ENCODE measurements around the gene TTC39B.

Gene TTC39B

DNA sequence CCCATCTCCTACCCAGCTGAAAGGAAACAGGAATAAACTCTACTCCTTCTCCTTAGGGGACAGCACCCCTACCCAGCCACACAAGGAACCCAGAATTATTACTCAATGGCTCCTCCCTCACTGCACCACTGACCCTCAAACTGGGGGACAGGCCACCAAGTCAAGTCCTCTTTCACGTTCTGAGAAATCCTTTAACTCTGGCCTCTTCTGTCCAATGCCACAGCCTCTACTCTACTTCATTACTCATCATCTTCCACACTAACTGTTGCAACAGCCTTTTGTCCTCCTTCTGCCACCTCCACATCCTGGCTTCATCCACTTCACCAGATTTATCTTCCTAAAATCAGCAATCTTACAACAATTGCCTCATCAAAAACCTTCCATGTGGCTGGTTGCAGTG lies 6.8 kb downstream of the TTC39B start:
- TF ChIP-seq, protein P1, sequence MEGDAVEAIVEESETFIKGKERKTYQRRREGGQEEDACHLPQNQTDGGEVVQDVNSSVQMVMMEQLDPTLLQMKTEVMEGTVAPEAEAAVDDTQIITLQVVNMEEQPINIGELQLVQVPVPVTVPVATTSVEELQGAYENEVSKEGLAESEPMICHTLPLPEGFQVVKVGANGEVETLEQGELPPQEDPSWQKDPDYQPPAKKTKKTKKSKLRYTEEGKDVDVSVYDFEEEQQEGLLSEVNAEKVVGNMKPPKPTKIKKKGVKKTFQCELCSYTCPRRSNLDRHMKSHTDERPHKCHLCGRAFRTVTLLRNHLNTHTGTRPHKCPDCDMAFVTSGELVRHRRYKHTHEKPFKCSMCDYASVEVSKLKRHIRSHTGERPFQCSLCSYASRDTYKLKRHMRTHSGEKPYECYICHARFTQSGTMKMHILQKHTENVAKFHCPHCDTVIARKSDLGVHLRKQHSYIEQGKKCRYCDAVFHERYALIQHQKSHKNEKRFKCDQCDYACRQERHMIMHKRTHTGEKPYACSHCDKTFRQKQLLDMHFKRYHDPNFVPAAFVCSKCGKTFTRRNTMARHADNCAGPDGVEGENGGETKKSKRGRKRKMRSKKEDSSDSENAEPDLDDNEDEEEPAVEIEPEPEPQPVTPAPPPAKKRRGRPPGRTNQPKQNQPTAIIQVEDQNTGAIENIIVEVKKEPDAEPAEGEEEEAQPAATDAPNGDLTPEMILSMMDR (IDR thresholded peaks at IDR 0.05; ENCODE audit: low read depth, low read length) = no peak

GRCh38 chr9:15299374-15299939 lies 7.6 kb downstream of the TTC39B start:
- no peak overlapping the region for H3K4me3 ChIP-seq (ENCODE audit: low read depth, low read length)
- TF ChIP-seq, protein P1 (IDR thresholded peaks at IDR 0.05; ENCODE audit: low read depth, low read length) = no peak

More for the DNA sequence above, 6.8 kb downstream of the TTC39B start:
- no peak overlapping the region for H3K4me3 ChIP-seq (ENCODE audit: low read depth, low read length)

- TF ChIP-seq, protein P1 (IDR thresholded peaks at IDR 0.05; ENCODE audit: low read depth, low read length) = no peak
- no peak overlapping the region for H3K4me3 ChIP-seq (ENCODE audit: low read depth, low read length)
Measured at GRCh38 chr9:15298362-15298761, 8.7 kb downstream of the TTC39B start.

DNA sequence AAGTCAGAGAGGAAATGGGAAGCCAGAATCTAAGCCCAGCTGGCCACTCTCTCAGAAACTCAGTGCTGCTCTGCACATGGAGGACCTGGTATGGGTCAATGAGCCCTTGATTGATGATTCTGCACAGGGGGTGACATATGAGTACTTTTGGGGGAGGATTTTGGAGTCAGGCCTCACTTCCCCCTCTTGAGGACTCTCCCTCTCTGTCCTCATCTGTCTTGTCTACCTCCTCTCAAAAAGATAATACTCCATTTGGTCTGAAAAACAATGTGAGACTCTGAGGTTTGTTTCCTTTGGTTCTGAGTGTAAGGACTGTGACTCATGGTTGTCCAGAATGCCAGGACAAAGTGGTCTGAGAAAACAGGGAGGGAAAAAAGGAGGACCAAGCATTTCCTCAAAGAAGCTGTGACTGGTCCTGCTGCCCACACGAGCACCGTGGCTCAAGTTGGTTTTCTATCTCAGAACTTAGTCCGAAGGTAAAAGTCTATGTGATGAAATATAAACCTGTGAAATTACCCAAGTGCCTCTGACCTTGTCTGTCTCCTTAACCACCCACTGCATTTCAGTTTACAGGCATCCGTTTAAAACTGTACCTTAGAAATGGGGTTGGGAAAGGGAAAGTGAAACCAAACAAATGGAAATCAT lies 11.1 kb downstream of the TTC39B start:
- peak overlapping the region; percentile 58 for H3K4me3 ChIP-seq (ENCODE audit: low read depth, low read length)
- TF ChIP-seq, protein P1 (IDR thresholded peaks at IDR 0.05; ENCODE audit: low read depth, low read length) = no peak

GRCh38 chr9:15294604-15295003 lies 12.4 kb downstream of the TTC39B start:
- TF ChIP-seq, protein P1 (IDR thresholded peaks at IDR 0.05; ENCODE audit: low read depth, low read length) = no peak
- no peak overlapping the region for H3K4me3 ChIP-seq (ENCODE audit: low read depth, low read length)

- H3K4me3 ChIP-seq (ENCODE audit: low read depth, low read length) = no peak overlapping the region
- TF ChIP-seq, protein P1 (IDR thresholded peaks at IDR 0.05; ENCODE audit: low read depth, low read length) = no peak
Measured at GRCh38 chr9:15293804-15294316, 13.2 kb downstream of the TTC39B start.

GRCh38 chr9:15293084-15293483 lies 13.9 kb downstream of the TTC39B start:
- no peak overlapping the region for H3K4me3 ChIP-seq (ENCODE audit: low read depth, low read length)
- TF ChIP-seq, protein P1 (IDR thresholded peaks at IDR 0.05; ENCODE audit: low read depth, low read length) = no peak

Data from WI38 (cell line).